HL-60 (cell line): Measurements from ENCODE around the gene ADRB1.

Experiments
- DNase-seq, 2 experiments: peaks; one replicate each; pipeline ENCODE4 v3.0.0-alpha.2; 2010 to 2020; ENCODE audit warnings: low read depth in 1 of 2, low spot score in 1 of 2
- H3K27ac ChIP-seq: fragments of 250-450 bp; sonication (Bioruptor Pico); replicated peaks from 2 replicates; pipeline ENCODE4 v1.5.1; 2020; ENCODE audit warnings: mild to moderate bottlenecking, moderate library complexity
- H3K27me3 ChIP-seq: fragments of 250-450 bp; sonication (Bioruptor Pico); 2 replicates; pipeline ENCODE4 v1.5.1; 2021; ENCODE audit warnings: mild to moderate bottlenecking, moderate library complexity; ENCODE audit not compliant: insufficient read depth, poor library complexity, severe bottlenecking
- H3K4me3 ChIP-seq: replicated peaks from 2 replicates; pipeline ENCODE4 v1.5.1; 2011; ENCODE audit warnings: mild to moderate bottlenecking, control low read depth, low read length; ENCODE audit not compliant: insufficient read depth
- CTCF ChIP-seq: IDR thresholded peaks from one replicate; pipeline ENCODE4 v1.5.1; 2011; ENCODE audit warnings: low read length, control low read depth, inconsistent platforms; ENCODE audit not compliant: insufficient read depth
- GABPA ChIP-seq: IDR thresholded peaks from 2 replicates; pipeline ENCODE4 v1.6.1; 2012; ENCODE audit warnings: low read depth
- POLR2AphosphoS5 ChIP-seq: IDR thresholded peaks from 2 replicates; pipeline ENCODE4 v1.6.1; 2012; ENCODE audit warnings: low read depth
- REST ChIP-seq: IDR thresholded peaks from 2 replicates; pipeline ENCODE4 v1.6.1; 2012; ENCODE audit warnings: low read depth; ENCODE audit not compliant: insufficient replicate concordance
- SPI1 ChIP-seq: IDR thresholded peaks from 2 replicates; pipeline ENCODE4 v1.6.1; 2012; ENCODE audit warnings: low read depth, mild to moderate bottlenecking, borderline replicate concordance

ADRB1 gene

GRCh38 chr10:114087255-114087654 is 43.6 kb downstream of the ADRB1 start:
- no peak for DNase-seq
- Histone ChIP-seq H3K27me3 (no peaks in the 10 kb centered on the region), H3K27ac (no peak overlapping the region), H3K4me3 (no peak overlapping the region)
- no peak for TF ChIP-seq REST
- no peak for TF ChIP-seq CTCF
- TF ChIP-seq GABPA = no peak
- TF ChIP-seq POLR2AphosphoS5 = no peak
- TF ChIP-seq SPI1 = no peak

DNA sequence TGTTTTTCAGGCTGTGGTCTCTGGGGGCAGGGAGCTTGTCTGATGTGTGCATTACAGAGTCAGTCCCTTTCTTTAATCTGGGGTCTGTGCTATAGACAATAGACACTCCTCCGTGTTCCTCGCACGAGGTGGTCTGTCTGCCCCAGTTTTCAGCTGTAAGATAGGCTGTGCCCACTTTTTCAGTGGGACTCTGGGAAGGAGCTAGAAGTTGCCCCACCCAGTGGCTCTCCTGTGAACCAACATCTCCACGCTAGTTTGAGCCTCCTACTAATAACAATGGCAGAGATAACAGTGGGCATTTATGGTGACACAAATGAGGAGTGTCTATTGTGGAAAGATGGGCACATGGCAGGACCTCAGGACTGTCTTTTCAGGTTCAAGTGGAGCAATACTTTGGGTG is 44.0 kb downstream of the ADRB1 start:
- TF ChIP-seq GABPA = no peak
- TF ChIP-seq POLR2AphosphoS5 = no peak
- no peak for TF ChIP-seq REST
- no peak for TF ChIP-seq CTCF
- no peak for TF ChIP-seq SPI1
- no peak overlapping the region for H3K4me3 ChIP-seq
- H3K27me3 ChIP-seq = no peaks in the 10 kb centered on the region
- H3K27ac ChIP-seq = no peak overlapping the region
- no peak for DNase-seq

GRCh38 chr10:114094795-114095194 is 51.1 kb downstream of the ADRB1 start:
- DNase-seq = no peak

More at GRCh38 chr10:114094795-114095194, 51.1 kb downstream of the ADRB1 start:
- Histone ChIP-seq H3K27ac (no peak overlapping the region), H3K27me3 (no peaks in the 10 kb centered on the region), H3K4me3 (no peak overlapping the region)
- TF ChIP-seq SPI1 (no peak), REST (no peak), POLR2AphosphoS5 (no peak), CTCF (no peak), GABPA (no peak)
